GM12878 (cell line): ENCODE measurements around the gene CMTM2.

Experiments
- JUND ChIP-seq: IDR thresholded peaks from 2 replicates; pipeline ENCODE4 v1.6.1; 2012; ENCODE audit warnings: low read depth, mild to moderate bottlenecking, low read length, improper control_type of control experiment, moderate library complexity
- MAX ChIP-seq: IDR thresholded peaks from 2 replicates; pipeline ENCODE4 v1.6.1; 2012; ENCODE audit warnings: low read depth, low read length, improper control_type of control experiment
- MTA3 ChIP-seq: IDR thresholded peaks from 2 replicates; pipeline ENCODE4 v1.6.1; 2012; ENCODE audit warnings: low read length, inconsistent platforms, borderline replicate concordance
- TCF12 ChIP-seq: IDR thresholded peaks from 2 replicates; pipeline ENCODE4 v1.6.1; 2011; ENCODE audit warnings: low read depth, mild to moderate bottlenecking, low read length
- TF ChIP-seq, protein P1 (sequence below), 3 experiments: IDR thresholded peaks in 2 of 3; conservative IDR thresholded peaks in 1 of 3; 2 replicates each; pipeline ENCODE4 v1.5.1; 2011; ENCODE audit warnings: low read depth in 3 of 3, low read length in 3 of 3, mild to moderate bottlenecking in 3 of 3, control low read depth in 2 of 3, moderate library complexity in 2 of 3, inconsistent platforms in 1 of 3, mixed read lengths in 1 of 3; ENCODE audit not compliant: control insufficient read depth in 2 of 3, insufficient read depth in 1 of 3; ENCODE audit errors: extremely low read depth in 1 of 3

DNA sequence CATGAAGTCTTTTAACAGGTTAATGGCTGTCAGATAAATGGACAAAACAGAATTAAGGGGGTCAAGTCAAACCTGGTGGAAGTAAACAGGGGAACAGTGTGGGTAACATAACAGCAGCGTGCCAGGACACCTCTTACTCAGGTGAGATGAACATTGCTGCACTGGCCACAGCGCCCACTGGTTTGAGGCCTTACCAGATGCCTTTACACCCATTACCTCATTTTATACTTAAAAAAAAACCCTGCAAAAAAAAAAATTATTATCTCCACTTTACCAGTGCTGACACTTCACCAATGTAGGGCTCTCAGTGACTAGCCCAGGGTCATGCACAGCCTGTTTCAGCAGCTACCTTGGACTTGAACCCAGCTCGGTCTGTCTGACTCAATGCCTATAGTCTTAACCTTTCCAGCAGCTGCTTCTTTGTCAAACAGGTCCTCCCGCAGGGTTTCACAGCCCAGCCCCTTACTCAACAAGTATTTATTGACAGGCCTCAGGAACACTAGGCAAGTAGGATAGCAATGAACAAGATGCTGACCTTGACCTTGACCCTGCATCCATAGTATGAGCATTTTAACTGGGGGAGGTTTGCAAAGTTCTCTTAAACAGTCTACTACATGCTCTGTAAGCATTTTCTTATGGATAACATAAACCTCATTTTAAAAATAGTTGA is 55.4 kb downstream of the CMTM2 start:
- TF ChIP-seq TCF12, result no peak
- no peak for TF ChIP-seq MAX
- no peak for TF ChIP-seq MTA3
- TF ChIP-seq, protein P1, sequence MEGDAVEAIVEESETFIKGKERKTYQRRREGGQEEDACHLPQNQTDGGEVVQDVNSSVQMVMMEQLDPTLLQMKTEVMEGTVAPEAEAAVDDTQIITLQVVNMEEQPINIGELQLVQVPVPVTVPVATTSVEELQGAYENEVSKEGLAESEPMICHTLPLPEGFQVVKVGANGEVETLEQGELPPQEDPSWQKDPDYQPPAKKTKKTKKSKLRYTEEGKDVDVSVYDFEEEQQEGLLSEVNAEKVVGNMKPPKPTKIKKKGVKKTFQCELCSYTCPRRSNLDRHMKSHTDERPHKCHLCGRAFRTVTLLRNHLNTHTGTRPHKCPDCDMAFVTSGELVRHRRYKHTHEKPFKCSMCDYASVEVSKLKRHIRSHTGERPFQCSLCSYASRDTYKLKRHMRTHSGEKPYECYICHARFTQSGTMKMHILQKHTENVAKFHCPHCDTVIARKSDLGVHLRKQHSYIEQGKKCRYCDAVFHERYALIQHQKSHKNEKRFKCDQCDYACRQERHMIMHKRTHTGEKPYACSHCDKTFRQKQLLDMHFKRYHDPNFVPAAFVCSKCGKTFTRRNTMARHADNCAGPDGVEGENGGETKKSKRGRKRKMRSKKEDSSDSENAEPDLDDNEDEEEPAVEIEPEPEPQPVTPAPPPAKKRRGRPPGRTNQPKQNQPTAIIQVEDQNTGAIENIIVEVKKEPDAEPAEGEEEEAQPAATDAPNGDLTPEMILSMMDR (IDR thresholded peaks at IDR 0.05 in 2 of 3, conservative IDR thresholded peaks at IDR 0.05 in 1 of 3; ENCODE audit: control insufficient read depth in 2 of 3, extremely low read depth in 1 of 3, insufficient read depth in 1 of 3, low read depth in 3 of 3, low read length in 3 of 3), result no peak
- TF ChIP-seq JUND, result no peak
